Natural killer cell (primary cell): ENCODE measurements around the gene ANP32A. TPM values are rescaled to one million over a fixed set of nuclear protein-coding genes. Genes with fewer than 3 reads are reported as not detected.

Source experiments
- ATAC-seq, 3 donors: fragments of 150-1000 bp in 2 of 3; fragments of 200-7000 bp in 1 of 3; cut with Tn5 transposase; 1 replicate in 1 of 3; 2 replicates in 2 of 3; pipeline ENCODE4 v1.10.0; 2021; ENCODE audit warnings: mild to moderate bottlenecking in 2 of 3, moderate library complexity in 2 of 3
- DNase-seq, 2 donors: peaks; one replicate each; pipeline versions ENCODE4 v3.0.0 to v3.0.0-alpha.2; 2013 to 2021; ENCODE audit warnings: mixed read lengths in 1 of 2
- H3K27ac ChIP-seq: one replicate; pipeline ENCODE4 v1.5.1; 2013; ENCODE audit warnings: mild to moderate bottlenecking, low read length
- H3K27me3 ChIP-seq: one replicate; pipeline ENCODE4 v1.6.1; 2013; ENCODE audit warnings: low read length; ENCODE audit not compliant: control insufficient read depth, insufficient read depth
- H3K36me3 ChIP-seq: one replicate; pipeline ENCODE4 v1.6.1; 2013; ENCODE audit warnings: low read length; ENCODE audit not compliant: control insufficient read depth, insufficient read depth
- H3K4me1 ChIP-seq: one replicate; pipeline ENCODE4 v1.6.1; 2013; ENCODE audit warnings: low read length; ENCODE audit not compliant: control insufficient read depth, insufficient read depth
- H3K4me3 ChIP-seq: one replicate; pipeline ENCODE4 v1.5.1; 2013; ENCODE audit warnings: low read length
- H3K9me3 ChIP-seq: one replicate; pipeline ENCODE4 v1.6.1; 2013; ENCODE audit warnings: low read length; ENCODE audit not compliant: control insufficient read depth, insufficient read depth
- H3K27ac Mint-ChIP-seq, 2 donors: one replicate each; pipeline ENCODE4 v1.8.0; 2022; ENCODE audit warnings: mild to moderate bottlenecking in 2 of 2, mixed read lengths in 2 of 2, moderate library complexity in 1 of 2
- H3K27me3 Mint-ChIP-seq, 2 donors: one replicate each; pipeline ENCODE4 v1.8.0; 2022; ENCODE audit warnings: low read depth in 2 of 2, mixed read lengths in 2 of 2
- H3K36me3 Mint-ChIP-seq: one replicate; pipeline ENCODE4 v1.8.0; 2022; ENCODE audit warnings: mixed read lengths
- H3K4me1 Mint-ChIP-seq, 2 donors: one replicate each; pipeline ENCODE4 v1.8.0; 2022; ENCODE audit warnings: mixed read lengths in 2 of 2
- H3K4me3 Mint-ChIP-seq: one replicate; pipeline ENCODE4 v1.8.0; 2022; ENCODE audit warnings: mild to moderate bottlenecking, moderate library complexity, mixed read lengths
- H3K9me3 Mint-ChIP-seq, 2 donors: one replicate each; pipeline ENCODE4 v1.8.0; 2022; ENCODE audit warnings: mixed read lengths in 2 of 2
- CTCF ChIP-seq: fragments of 200-600 bp; IDR thresholded peaks from one replicate; pipeline ENCODE4 v1.8.0; 2022; ENCODE audit warnings: antibody characterized with exemption
- WGBS: methylation state at CpG from one replicate; pipeline ENCODE4 v1.1.7; 2013; ENCODE audit warnings: missing lambda C conversion rate; ENCODE audit not compliant: insufficient coverage; 5-methylcytosine and 5-hydroxymethylcytosine counted together
- intact Hi-C: fragments of 100-400 bp; cut with micrococcal nuclease; formaldehyde crosslinking; loops from one replicate; pipeline ENCODE4 v1.14.2; 2022
- total RNA-seq, 4 donors: library from RNA; stranded (reverse); fragments of 120-200 nt in 1 of 4; gene quantifications; one replicate each; pipeline versions ENCODE4 v1.2.3 to v1.2.4, GENCODE V29; 2013 to 2022

ANP32A gene
- total RNA-seq, 3 donors from 2014 or later (not counting 1 experiment from before 2014, with no cell fraction given): 133 to 150 (median 148) TPM

- DNase-seq (no peak), ATAC-seq (no peak)
- H3K4me1 ChIP-seq: no peaks in the 10 kb centered on the region
- H3K27ac ChIP-seq: no peak overlapping the region
- no peak overlapping the region for H3K4me3 ChIP-seq
- intact Hi-C loops: loop anchor here (1.0 kb wide), 2 partner anchors 99 to 145 kb away; no protein-coding TSS in a partner anchor
- peaks cover 0 to 6% of the 10 kb centered on the region in 2 donors for H3K4me1 Mint-ChIP-seq
- H3K27me3 Mint-ChIP-seq: peaks cover 5 to 8% of the 10 kb centered on the region in 2 donors
- no peaks in the 10 kb centered on the region for H3K27me3 ChIP-seq
- H3K36me3 Mint-ChIP-seq: no peaks in the 10 kb centered on the region
- H3K36me3 ChIP-seq: no peaks in the 10 kb centered on the region
- 63% methylated on average over 4 of the region's 8 CpGs for WGBS
- no peak overlapping the region for H3K27ac Mint-ChIP-seq
- TF ChIP-seq CTCF: no peak
- H3K9me3 Mint-ChIP-seq: no peaks in the 10 kb centered on the region
- H3K9me3 ChIP-seq: no peaks in the 10 kb centered on the region
- H3K4me3 Mint-ChIP-seq: no peak overlapping the region
Observed at GRCh38 chr15:68729789-68730411, 90.8 kb downstream of the ANP32A start.

Other genes with a start within 250 kb of the ANP32A start
- under 1 TPM in 1 of 3 donors, not detected in 2; 0.13 TPM for gene CORO2B, start 241.9 kb downstream of the ANP32A start, total RNA-seq
- under 1 TPM in 1 of 3 donors, not detected in 2; 0.43 TPM for gene SPESP1, start 109.6 kb upstream of the ANP32A start, total RNA-seq
- under 1 TPM in 1 of 3 donors, not detected in 2; 0.20 TPM for gene NOX5, start 193.8 kb upstream of the ANP32A start, total RNA-seq